SU-DHL-6 (cell line): Measurements from ENCODE around the gene MPZL2.

Experiments used
- EZH2phosphoT487 ChIP-seq: fragments of 200-600 bp; sonication (generic), shearing (Covaris generic); conservative IDR thresholded peaks from 2 replicates; pipeline ENCODE4 v1.6.1; 2018; ENCODE audit warnings: mild to moderate bottlenecking, antibody characterized with exemption, low read length, moderate library complexity, mixed read lengths
- TF ChIP-seq, protein P1 (sequence below): fragments of 200-600 bp; sonication (generic); IDR thresholded peaks from one replicate; pipeline ENCODE4 v1.5.1; 2017; ENCODE audit warnings: antibody characterized with exemption, mild to moderate bottlenecking, low read length, moderate library complexity; ENCODE audit not compliant: insufficient read depth, poor library complexity, severe bottlenecking

DNA sequence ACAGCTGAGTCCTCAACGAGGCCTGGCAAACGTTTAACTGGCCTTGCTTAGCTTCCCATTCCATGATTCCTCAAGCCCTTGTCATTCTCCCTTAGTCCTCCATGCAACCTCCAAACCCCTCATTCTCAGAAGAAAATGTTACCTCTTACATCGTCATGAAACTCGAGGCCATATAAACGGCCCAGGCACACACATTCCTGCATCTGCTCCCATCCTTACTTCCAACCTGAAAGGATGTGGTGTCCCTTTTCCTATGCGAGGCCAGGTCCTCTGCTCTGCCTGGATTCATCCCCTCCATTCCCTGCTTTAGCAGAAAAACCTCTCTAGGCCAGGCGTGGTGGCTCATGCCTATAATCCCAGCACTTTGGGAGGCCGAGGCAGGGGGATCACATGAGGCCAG lies 20.9 kb downstream of the MPZL2 start:
- TF ChIP-seq, protein P1, sequence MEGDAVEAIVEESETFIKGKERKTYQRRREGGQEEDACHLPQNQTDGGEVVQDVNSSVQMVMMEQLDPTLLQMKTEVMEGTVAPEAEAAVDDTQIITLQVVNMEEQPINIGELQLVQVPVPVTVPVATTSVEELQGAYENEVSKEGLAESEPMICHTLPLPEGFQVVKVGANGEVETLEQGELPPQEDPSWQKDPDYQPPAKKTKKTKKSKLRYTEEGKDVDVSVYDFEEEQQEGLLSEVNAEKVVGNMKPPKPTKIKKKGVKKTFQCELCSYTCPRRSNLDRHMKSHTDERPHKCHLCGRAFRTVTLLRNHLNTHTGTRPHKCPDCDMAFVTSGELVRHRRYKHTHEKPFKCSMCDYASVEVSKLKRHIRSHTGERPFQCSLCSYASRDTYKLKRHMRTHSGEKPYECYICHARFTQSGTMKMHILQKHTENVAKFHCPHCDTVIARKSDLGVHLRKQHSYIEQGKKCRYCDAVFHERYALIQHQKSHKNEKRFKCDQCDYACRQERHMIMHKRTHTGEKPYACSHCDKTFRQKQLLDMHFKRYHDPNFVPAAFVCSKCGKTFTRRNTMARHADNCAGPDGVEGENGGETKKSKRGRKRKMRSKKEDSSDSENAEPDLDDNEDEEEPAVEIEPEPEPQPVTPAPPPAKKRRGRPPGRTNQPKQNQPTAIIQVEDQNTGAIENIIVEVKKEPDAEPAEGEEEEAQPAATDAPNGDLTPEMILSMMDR: no peak
- TF ChIP-seq EZH2phosphoT487: no peak
